Measurements from ENCODE around the gene ASCL5.

DNA sequence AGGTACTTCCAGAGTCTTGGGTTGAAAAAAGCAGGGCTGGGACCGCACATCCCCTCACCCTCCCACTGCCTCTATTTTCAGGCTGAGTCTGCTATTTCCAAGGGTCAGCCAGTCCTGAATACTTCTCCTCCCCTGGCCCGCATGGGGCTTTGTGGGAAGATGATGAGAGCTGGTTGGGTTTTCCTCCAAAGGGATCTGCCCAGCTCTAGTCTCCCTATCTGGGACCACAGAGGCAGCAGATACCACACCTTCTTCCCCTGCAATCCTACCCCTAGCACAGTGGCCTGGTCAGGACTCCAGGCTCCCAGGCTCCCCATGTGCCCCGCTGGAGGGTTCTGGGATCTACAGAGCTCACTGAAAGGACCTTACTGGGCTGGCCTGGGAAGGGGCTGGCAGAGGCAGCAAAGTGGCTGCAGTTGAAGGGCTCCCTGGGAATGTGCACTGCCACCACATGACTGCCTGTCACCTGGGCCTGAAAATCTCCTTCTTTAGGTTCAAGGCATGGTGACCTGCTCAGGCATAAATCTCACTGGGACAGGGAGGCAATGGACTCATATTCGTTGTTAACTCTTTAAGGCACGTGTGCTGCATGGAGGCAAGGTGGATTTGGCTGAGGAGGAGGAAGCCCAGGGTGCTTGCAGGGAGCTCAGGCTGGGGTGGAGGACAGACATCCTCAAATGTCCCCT lies 27.8 kb downstream of the ASCL5 start:
- TF ChIP-seq, protein P1, sequence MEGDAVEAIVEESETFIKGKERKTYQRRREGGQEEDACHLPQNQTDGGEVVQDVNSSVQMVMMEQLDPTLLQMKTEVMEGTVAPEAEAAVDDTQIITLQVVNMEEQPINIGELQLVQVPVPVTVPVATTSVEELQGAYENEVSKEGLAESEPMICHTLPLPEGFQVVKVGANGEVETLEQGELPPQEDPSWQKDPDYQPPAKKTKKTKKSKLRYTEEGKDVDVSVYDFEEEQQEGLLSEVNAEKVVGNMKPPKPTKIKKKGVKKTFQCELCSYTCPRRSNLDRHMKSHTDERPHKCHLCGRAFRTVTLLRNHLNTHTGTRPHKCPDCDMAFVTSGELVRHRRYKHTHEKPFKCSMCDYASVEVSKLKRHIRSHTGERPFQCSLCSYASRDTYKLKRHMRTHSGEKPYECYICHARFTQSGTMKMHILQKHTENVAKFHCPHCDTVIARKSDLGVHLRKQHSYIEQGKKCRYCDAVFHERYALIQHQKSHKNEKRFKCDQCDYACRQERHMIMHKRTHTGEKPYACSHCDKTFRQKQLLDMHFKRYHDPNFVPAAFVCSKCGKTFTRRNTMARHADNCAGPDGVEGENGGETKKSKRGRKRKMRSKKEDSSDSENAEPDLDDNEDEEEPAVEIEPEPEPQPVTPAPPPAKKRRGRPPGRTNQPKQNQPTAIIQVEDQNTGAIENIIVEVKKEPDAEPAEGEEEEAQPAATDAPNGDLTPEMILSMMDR (conservative IDR thresholded peaks at IDR 0.05; ENCODE audit: low read depth, low read length), result no peak
- no peak for TF ChIP-seq EZH2 (IDR thresholded peaks at IDR 0.05; ENCODE audit: borderline replicate concordance, low read depth, low read length, poor library complexity, severe bottlenecking)
